HFF-Myc (cell line): ENCODE measurements around the gene PAH.

Experiments used
- DNase-seq: peaks from one replicate; pipeline ENCODE4 v3.0.0-alpha.2; 2011; ENCODE audit warnings: low read depth; ENCODE audit errors: extremely low read depth
- H3K4me3 ChIP-seq: replicated peaks from 2 replicates; pipeline ENCODE4 v1.5.1; 2011; ENCODE audit warnings: low read depth, mild to moderate bottlenecking, control low read depth, low read length
- CTCF ChIP-seq: IDR thresholded peaks from 2 replicates; pipeline ENCODE4 v1.5.1; 2012; ENCODE audit warnings: mild to moderate bottlenecking, low read depth, low read length, control low read depth; ENCODE audit errors: missing control alignments

The PAH gene

GRCh38 chr12:102903337-102904007, 13.6 kb downstream of the PAH start:
- DNase-seq, result no peak
- no peak for TF ChIP-seq CTCF

GRCh38 chr12:102902093-102902492, 15.0 kb downstream of the PAH start:
- DNase-seq, result no peak
- no peak overlapping the region for H3K4me3 ChIP-seq
- no peak for TF ChIP-seq CTCF

More at GRCh38 chr12:102903337-102904007, 13.6 kb downstream of the PAH start:
- H3K4me3 ChIP-seq, result no peak overlapping the region

- TF ChIP-seq CTCF, result no peak
- no peak overlapping the region for H3K4me3 ChIP-seq
- DNase-seq, result no peak
These were observed 16.7 kb downstream of the PAH start for GRCh38 chr12:102900389-102900788.

GRCh38 chr12:102896067-102896466, 21.0 kb downstream of the PAH start:
- no peak for DNase-seq
- no peak overlapping the region for H3K4me3 ChIP-seq
- TF ChIP-seq CTCF, result no peak

- no peak for DNase-seq
- no peak for TF ChIP-seq CTCF
These were observed 25.3 kb downstream of the PAH start for GRCh38 chr12:102891756-102892155.

GRCh38 chr12:102888511-102888910, 28.5 kb downstream of the PAH start:
- TF ChIP-seq CTCF, result no peak
- no peak for DNase-seq
- no peak overlapping the region for H3K4me3 ChIP-seq

More at GRCh38 chr12:102891756-102892155, 25.3 kb downstream of the PAH start:
- no peak overlapping the region for H3K4me3 ChIP-seq
